Measurements from ENCODE around the gene EMP3.
"Not testable (repeated sequence)": the region's sequence is repeated elsewhere in the genome, so short reads cannot be mapped to it uniquely, and the experiment has no call there.

Gene EMP3

DNA sequence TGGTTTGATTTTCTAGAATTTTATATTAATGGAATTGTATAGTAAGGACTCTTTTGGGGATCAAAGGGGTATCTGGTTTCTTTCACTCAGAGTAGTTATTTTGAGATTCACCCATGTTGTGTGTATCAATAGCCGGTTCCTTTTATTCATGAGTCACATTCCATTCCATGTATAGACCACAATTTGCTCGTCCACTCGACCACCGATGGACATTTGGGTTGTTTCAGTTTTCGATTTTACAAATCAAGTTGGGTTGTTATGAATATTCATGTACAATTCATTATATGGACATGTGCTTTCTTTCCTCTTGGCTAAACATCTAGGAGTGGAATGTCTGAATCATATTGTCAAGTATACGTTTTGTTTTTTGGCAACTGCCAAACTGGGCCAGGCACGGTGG, 9.6 kb upstream of the EMP3 start:
- H2AFZ ChIP-seq (ENCODE audit: low read length): no peak overlapping the region

DNA sequence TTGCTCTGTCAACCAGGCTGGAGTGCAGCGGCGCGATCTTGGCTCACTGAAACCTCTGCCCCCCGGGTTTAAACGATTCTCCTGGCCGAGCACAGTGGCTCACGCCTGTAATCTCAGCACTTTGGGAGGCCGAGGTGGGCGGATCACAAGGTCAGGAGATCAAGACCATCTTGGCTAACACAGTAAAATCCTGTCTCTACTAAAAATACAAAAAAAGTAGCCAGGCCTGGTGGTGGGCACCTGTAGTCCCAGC, 7.7 kb upstream of the EMP3 start:
- not testable (repeated sequence) for H2AFZ ChIP-seq (ENCODE audit: low read length); H3K9me2 ChIP-seq (replicated peaks; ENCODE audit: low read depth, low read length); H3K36me3 ChIP-seq (ENCODE audit: insufficient read depth, low read length); H3K9ac ChIP-seq (ENCODE audit: low read depth, low read length, poor library complexity, severe bottlenecking); H3F3A ChIP-seq (ENCODE audit: low read depth); H4K20me1 ChIP-seq (ENCODE audit: insufficient read depth, low read length, poor library complexity, severe bottlenecking); H3K9me3 ChIP-seq (ENCODE audit: insufficient read depth, low read depth, low read length); H3K79me2 ChIP-seq (ENCODE audit: insufficient read depth, low read length); H3K4me2 ChIP-seq (ENCODE audit: low read depth, low read length, poor library complexity, severe bottlenecking); H3K4me3 ChIP-seq (ENCODE audit: low read length, poor library complexity, severe bottlenecking); H3K27me3 ChIP-seq (ENCODE audit: insufficient read depth, low read length, poor library complexity, severe bottlenecking)
- peaks cover 18% of the 10 kb centered on the region for H3K4me1 ChIP-seq (ENCODE audit: insufficient read depth, low read length, poor library complexity, severe bottlenecking)

More for the DNA sequence above, 9.6 kb upstream of the EMP3 start:
- H3K4me1 ChIP-seq (ENCODE audit: insufficient read depth, low read length, poor library complexity, severe bottlenecking): peaks cover 13% of the 10 kb centered on the region
- H3F3A ChIP-seq (ENCODE audit: low read depth): no peaks in the 10 kb centered on the region
- no peak overlapping the region for H3K9ac ChIP-seq (ENCODE audit: low read depth, low read length, poor library complexity, severe bottlenecking)
- no peaks in the 10 kb centered on the region for H4K20me1 ChIP-seq (ENCODE audit: insufficient read depth, low read length, poor library complexity, severe bottlenecking)
- no peak overlapping the region for H3K4me3 ChIP-seq (ENCODE audit: low read length, poor library complexity, severe bottlenecking)
- H3K9me3 ChIP-seq (ENCODE audit: insufficient read depth, low read depth, low read length): no peaks in the 10 kb centered on the region
- no peaks in the 10 kb centered on the region for H3K27me3 ChIP-seq (ENCODE audit: insufficient read depth, low read length, poor library complexity, severe bottlenecking)
- no peaks in the 10 kb centered on the region for H3K36me3 ChIP-seq (ENCODE audit: insufficient read depth, low read length)
- H3K79me2 ChIP-seq (ENCODE audit: insufficient read depth, low read length): no peaks in the 10 kb centered on the region
- TF ChIP-seq, protein P1, sequence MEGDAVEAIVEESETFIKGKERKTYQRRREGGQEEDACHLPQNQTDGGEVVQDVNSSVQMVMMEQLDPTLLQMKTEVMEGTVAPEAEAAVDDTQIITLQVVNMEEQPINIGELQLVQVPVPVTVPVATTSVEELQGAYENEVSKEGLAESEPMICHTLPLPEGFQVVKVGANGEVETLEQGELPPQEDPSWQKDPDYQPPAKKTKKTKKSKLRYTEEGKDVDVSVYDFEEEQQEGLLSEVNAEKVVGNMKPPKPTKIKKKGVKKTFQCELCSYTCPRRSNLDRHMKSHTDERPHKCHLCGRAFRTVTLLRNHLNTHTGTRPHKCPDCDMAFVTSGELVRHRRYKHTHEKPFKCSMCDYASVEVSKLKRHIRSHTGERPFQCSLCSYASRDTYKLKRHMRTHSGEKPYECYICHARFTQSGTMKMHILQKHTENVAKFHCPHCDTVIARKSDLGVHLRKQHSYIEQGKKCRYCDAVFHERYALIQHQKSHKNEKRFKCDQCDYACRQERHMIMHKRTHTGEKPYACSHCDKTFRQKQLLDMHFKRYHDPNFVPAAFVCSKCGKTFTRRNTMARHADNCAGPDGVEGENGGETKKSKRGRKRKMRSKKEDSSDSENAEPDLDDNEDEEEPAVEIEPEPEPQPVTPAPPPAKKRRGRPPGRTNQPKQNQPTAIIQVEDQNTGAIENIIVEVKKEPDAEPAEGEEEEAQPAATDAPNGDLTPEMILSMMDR (conservative IDR thresholded peaks at IDR 0.05; ENCODE audit: low read length): no peak
- no peak for TF ChIP-seq EZH2phosphoT487 (IDR thresholded peaks at IDR 0.05; ENCODE audit: borderline replicate concordance)
- no peaks in the 10 kb centered on the region for H3K9me2 ChIP-seq (replicated peaks; ENCODE audit: low read depth, low read length)
- no peak overlapping the region for H3K4me2 ChIP-seq (ENCODE audit: low read depth, low read length, poor library complexity, severe bottlenecking)

DNA sequence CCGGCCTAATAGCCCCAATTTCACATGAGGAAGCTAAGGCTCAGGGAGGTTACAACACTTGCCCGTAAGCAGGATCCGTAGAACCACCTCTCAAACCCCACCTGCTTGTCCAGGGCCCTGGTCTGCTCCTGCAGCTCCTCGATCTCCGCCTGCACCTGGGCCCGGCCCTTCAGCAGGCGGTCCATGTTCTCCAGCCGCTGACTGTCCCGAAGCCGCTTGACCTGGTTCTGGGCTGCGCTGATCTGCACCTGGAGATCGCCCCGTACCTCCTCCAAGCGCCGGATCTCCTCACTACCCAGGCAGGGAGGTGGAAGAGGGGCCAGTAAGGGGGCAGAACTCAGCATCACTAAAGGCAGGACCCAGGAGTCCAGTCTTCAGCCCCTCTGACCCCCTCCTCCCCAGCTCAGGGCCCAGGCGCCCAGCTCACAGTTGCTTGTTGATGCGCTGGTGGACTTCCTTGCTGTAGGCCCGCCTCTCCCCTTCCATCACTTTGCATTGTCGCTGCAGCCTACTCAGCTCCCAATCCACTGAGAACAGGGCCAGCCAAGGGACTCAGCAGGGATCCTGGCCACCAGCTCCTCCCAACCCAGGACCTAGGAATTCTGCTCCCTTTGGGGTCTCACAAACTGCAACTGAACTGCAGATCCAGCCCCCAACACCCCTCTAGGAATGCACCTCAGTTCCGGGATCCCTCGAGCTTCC, 6.9 kb upstream of the EMP3 start:
- TF ChIP-seq, protein P1 (conservative IDR thresholded peaks at IDR 0.05; ENCODE audit: low read length): no peak
- no peak for TF ChIP-seq EZH2phosphoT487 (IDR thresholded peaks at IDR 0.05; ENCODE audit: borderline replicate concordance)
- no peak overlapping the region for H3K4me2 ChIP-seq (ENCODE audit: low read depth, low read length, poor library complexity, severe bottlenecking)
- peaks cover 26% of the 10 kb centered on the region for H3K4me1 ChIP-seq (ENCODE audit: insufficient read depth, low read length, poor library complexity, severe bottlenecking)
- no peaks in the 10 kb centered on the region for H3K36me3 ChIP-seq (ENCODE audit: insufficient read depth, low read length)
- H3K9me2 ChIP-seq (replicated peaks; ENCODE audit: low read depth, low read length): no peaks in the 10 kb centered on the region
- no peak overlapping the region for H2AFZ ChIP-seq (ENCODE audit: low read length)
- H3K79me2 ChIP-seq (ENCODE audit: insufficient read depth, low read length): peaks cover 11% of the 10 kb centered on the region
- H3K4me3 ChIP-seq (ENCODE audit: low read length, poor library complexity, severe bottlenecking): no peak overlapping the region
- peaks cover 3% of the 10 kb centered on the region; the same call in 1 of the 2 replicates for H3F3A ChIP-seq (ENCODE audit: low read depth)
- H3K9me3 ChIP-seq (ENCODE audit: insufficient read depth, low read depth, low read length): no peaks in the 10 kb centered on the region
- H3K27me3 ChIP-seq (ENCODE audit: insufficient read depth, low read length, poor library complexity, severe bottlenecking): no peaks in the 10 kb centered on the region
- no peaks in the 10 kb centered on the region for H4K20me1 ChIP-seq (ENCODE audit: insufficient read depth, low read length, poor library complexity, severe bottlenecking)
- no peak overlapping the region for H3K9ac ChIP-seq (ENCODE audit: low read depth, low read length, poor library complexity, severe bottlenecking)
